HG02973 (cell line): ENCODE results near the gene SLC9A9.

Source experiments
- ATAC-seq: cut with Tn5 transposase; IDR thresholded peaks from one replicate; pipeline ENCODE4 v1.9.1; 2021; ENCODE audit warnings: moderate library complexity; ENCODE audit not compliant: unreplicated experiment

SLC9A9 gene

DNA sequence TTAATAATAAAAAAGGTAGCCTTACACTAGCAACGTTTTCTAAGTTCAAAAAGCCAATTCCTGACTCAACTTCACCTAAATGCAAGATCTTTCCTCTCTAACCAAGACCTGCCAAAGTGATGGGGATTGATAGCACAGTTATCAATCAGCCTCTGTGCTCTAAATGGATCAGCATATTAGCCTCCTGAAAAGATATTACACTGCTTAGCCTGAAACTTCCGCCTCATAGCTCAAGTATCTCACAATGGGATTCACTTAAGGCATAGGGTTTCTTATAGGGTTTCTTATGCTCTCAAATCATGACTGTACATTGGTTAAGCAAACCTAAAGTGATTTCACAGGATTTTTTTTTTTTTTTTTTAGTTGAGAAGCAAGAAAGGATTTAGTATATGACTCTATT lies 436 bp upstream of the SLC9A9 start:
- ATAC-seq: no peak

DNA sequence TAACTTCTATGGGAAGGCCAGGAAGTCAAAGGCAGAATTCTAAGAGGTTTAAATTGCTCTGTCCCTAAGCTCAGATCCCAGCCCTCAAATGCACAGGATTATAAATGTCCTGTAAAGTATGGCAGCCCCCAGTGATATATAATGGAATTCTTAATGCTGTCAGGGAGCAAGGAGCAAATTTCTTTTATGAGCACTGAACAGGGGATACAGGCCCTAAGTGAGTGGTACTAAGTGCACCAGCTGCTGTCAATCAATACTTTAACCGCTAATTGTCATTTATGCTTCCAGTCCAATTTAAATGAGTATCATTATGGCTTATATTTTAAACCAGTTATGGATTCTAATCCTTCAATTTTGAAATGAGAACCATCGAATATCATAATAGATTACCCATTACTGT lies 4.7 kb downstream of the SLC9A9 start:
- no peak for ATAC-seq

DNA sequence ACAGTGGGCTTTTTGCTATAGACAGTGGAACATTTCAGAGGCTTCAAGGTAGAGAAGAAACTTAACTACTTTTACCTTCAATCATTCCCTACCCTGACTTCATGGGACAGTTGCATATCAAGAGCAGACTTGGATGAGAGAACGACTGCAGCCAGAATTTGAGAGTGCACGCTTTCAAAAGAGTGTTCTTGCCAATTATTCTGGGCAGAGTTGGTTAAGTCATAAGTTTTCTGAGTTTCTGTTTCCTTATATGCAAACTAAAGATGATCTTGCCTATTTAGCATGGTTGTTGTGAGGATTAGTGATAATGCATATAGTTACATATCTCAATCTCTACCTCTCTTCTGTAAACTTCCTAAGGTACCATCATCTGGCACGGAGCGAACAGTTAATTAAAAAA lies 7.6 kb downstream of the SLC9A9 start:
- no peak for ATAC-seq

DNA sequence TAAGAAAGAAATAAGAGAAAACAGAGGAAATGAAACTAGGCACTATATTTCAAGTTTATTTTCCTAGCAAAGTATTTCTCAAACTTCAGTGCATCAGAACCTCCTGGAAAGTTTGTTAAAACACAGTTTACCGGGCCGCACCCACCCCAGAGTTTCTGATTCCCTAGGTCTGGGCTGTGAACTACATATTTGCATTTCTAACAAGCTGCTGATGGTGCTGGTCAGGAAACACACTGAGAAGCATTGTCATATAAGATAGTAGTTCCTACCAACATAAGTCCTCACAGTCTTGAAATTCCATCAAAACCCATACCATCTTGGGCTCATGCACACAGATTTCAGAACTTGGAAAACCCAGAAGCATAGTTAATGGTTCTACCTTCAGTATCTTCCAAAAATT lies 8.3 kb downstream of the SLC9A9 start:
- no peak for ATAC-seq

DNA sequence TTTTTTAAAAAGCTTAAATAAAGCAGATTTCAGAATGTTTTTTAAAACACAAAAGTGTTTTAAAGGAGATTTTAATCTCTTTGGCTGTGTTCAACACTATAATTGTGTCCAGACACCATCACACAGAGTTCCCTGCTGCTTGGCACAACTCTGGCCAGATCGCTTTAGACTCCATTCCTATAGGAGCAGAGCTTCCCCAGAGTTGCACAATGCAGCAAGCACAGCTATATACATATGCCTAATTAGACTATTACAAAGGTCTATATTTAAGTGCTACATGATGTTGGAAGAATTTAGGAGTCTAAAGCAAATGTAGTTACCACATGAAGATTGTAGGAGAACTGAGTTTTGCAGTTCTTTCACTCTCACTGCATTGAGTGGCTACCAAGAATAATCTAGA lies 11.2 kb downstream of the SLC9A9 start:
- no peak for ATAC-seq

DNA sequence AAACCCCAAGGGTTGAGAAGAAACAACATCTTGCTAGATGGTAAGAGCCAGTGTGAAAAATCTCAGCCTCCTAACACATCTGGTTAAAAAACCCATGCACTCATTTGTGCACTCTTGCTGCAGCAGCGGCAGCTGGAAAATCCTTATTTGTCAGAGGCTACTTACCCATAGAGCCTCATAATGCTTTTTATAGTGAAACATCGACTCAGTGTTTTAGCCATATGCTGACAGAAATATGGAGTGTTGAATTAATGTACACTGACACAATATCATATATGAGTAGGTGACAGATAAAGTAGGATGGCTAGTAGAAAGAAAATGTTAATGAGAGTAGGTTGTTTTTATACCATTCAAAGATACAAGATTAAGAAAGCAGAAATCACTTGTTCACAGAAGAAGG lies 13.0 kb downstream of the SLC9A9 start:
- no peak for ATAC-seq

DNA sequence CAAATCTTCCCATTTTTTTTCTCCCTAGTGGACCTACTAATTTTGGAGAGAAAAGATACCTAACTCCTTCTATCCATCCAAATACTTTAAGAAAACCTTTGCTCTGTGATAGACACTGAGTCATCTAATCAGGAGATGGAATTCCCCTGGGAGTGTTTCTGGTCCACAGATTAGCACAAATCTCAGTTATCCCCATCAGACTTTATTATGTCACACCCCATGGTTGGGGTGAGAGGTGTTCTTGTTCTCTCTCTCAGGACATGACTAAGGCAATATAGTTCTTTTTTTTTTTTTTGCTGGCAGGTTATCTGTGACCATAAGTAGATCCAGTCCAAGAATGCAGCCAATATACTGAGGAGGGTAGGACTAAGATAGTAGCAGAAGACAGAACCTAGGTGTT lies 15.8 kb downstream of the SLC9A9 start:
- ATAC-seq: peak; percentile 59

DNA sequence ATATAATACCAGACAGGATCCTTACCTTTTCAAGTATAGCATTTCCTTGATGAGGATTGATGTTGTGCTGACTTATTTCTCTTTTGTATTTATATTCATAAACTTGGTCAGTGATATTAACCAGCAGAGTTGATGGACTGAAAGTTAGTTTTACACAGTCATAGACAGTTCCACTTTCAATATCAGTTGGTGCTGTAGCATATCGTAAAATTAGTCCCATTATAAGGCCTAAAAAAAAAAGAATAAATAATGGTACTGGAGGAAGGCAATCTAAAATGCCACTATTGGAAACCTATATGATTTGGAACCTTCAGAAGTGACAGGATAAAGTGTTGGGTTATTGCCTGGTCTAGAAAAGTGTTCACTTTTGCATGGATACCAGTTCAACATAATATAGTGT lies 16.3 kb downstream of the SLC9A9 start:
- ATAC-seq: peak; percentile 80

DNA sequence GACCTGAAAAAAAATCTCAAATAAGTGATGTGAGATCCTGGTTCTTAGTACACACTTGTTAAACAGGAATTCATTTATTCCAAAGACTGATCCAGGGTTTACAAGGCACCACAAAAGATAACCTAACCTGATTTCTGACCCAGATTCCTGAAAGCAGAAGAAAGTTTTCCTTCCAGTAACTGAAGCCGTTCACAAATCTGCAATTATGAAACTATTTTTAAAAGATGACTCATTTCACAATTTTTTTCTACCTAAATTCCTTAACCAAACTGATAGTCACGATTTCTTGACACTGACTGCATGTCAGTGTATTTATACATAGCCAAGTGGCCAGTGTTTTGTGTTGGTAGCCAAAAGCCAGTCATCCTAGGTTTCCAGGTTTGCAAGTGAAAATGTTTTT lies 17.1 kb downstream of the SLC9A9 start:
- peak; percentile 45 for ATAC-seq

DNA sequence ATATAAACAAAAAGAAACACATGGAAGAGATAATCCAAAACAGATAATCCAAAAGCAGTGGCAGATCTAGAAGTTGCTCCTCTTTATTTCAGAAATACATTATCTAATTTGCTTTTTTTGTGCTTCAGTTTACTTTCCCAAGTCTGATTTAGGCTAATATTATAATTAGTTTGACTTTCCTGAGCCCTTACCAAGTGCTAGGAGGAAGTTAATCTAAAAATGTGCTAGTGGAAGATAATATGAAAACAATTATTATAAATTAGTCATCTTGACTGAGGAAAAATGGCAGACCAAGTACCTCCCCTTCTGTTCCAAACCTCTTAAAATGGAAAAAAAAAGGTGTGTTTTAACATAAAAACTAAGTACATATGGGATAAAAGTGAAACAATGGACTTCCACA lies 17.5 kb downstream of the SLC9A9 start:
- ATAC-seq: no peak

DNA sequence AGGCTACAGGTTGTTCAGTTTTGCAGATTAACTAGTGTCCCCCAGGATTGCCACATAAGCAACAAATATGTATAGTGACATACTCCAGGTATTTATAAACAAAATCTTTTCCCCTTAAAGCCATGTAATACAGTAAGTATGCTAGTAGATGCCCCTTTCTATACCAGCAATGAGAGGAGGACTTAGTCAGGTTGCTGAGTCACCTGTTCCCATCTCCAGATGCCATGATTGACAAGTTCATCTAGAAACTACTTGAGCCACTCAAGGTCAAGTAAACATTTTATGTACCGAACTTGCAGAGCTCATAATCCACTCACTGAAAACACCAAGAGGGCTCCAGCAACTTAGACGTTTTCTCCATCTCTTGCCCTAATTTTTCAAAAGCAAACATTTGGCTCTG lies 18.2 kb downstream of the SLC9A9 start:
- ATAC-seq: no peak

DNA sequence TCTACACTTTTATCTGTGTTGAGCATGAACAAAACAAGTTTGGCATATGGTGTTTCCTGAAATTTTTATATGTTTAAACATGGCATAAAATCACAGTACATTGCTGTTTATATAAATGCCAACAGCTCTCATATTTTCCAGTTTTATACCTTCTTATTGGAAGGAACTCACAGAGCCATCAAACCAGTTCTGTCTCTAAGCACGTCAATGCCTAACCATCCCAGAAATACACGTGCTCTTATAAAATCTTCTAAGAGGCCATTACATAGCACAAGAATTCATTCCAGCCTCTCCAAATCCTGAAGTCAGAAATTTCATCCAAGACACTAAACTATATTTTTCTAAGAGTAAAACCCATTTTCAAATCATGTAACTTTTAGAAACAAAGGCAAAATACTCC lies 20.8 kb downstream of the SLC9A9 start:
- no peak for ATAC-seq

DNA sequence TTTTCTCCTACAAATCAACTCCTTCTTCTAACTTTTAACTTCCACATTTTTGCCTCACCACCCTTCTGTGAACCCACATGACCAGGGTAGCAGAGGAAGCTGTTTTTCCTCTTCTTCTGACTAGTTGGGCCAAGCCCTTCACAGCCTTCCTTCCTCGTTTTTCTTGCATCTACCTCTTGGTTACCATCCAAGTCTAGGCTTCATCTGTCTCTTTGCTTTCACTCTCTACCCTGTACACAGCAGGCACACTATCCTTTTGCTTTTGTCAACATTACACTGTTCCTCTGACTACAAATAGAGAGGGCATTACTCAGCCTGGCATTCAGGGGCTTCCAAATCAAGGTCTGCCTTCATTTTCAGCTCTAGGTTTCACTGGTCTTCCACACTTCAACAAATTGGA lies 22.0 kb downstream of the SLC9A9 start:
- ATAC-seq: no peak

DNA sequence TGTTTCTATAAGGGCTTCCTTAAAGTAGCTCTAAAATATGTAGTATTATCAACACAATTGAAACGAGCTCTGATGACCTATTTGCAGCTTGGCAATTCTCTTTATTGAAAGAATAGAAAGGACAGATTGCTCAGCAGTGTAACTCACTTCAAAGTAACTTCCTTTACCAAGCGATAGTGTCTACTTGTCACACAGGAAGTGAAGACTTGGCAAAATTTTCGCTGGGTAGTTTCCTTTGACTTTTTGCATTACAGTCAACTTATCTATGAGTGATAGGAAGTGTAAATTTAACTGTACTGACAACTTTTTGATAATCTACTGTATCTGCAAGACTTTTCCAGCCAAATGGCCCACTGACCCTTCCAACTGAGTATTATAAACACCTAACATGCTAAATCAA lies 22.8 kb downstream of the SLC9A9 start:
- peak; percentile 72 for ATAC-seq

DNA sequence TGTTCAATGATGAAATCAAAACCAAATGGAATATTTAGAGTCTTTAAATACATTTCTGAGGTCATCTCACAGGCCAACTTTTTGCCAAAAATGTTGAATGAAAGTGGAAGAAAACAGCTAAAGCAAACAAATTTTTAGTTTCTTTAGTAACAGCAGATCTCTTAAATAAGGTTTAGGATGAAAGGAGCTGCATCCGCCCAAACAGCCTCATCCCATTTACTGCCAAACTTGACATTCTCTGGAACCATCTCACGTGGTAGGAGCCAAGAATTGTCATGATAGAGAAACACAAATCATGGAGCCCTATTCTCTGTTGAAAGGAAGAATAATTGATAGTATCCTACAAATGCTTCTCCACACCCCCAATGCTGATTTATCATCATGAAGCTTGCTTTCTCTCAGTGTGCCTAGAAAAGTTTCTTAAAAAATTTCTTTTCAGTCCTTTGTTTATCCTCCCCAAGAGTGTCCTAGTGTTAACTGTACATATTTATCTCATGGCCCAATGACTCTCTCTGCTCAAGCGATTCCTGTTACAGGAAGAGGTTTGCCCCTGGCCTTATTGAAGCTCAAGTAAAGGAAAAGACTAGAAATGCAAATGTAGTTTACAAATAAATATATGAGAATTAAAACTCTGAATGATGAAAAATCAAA lies 23.4 kb downstream of the SLC9A9 start:
- no peak for ATAC-seq

DNA sequence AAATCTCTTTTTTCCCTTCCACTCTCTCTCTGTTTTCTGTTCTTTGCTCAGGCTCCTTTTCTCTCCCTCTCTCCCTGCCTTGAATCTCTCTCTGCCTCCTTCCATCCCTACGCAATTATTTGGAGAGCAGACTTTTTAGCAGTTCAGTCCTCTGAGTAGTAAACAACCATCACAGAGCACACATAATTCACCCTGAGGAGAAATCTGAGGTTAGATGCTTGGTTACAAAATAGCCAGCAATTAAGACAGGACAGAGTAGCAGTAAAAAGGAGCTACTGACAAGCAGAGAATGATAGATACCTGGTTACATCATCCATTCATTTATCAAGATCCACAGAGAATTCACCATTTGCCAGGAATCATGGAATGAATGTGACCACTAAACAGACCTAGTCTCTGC lies 25.5 kb downstream of the SLC9A9 start:
- ATAC-seq: no peak

DNA sequence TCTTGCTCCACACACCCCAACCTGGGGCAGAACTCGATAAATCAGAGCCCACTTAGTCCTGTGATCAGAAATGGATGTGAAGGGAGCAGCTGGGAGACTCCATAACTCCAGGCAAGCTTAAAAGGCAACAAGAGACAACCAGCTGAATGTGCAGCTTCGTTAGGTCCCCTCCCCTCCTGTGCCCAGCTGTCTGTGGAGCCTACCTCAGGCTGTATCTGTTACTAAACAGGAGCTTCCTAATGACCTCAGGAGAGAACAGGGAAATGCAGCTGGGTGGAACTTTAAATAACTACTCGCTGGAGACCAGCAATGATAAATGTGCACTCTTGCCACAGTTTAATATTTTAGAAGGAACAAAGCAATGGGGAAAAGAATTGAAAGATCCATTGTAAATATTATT lies 25.9 kb downstream of the SLC9A9 start:
- ATAC-seq: no peak

DNA sequence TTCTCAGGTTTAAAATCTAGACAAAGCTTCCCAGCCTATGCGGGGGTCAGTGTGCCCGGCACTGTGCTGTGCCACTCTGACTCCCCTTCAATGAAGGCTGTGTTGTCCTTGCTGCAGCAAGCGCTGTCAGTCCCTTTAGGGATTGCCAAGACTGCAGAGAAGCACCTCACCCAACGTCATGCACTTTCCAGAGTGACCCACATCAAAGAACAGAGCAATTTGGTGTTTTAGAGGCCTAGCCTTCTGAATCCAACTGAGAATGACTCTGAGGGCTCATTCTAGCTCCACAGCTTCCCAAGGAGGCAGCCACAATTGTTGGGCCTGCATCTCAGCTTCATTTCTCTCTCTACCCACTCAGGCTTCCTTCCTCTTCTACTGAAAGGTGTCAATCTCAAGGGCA lies 26.4 kb downstream of the SLC9A9 start:
- ATAC-seq: no peak

DNA sequence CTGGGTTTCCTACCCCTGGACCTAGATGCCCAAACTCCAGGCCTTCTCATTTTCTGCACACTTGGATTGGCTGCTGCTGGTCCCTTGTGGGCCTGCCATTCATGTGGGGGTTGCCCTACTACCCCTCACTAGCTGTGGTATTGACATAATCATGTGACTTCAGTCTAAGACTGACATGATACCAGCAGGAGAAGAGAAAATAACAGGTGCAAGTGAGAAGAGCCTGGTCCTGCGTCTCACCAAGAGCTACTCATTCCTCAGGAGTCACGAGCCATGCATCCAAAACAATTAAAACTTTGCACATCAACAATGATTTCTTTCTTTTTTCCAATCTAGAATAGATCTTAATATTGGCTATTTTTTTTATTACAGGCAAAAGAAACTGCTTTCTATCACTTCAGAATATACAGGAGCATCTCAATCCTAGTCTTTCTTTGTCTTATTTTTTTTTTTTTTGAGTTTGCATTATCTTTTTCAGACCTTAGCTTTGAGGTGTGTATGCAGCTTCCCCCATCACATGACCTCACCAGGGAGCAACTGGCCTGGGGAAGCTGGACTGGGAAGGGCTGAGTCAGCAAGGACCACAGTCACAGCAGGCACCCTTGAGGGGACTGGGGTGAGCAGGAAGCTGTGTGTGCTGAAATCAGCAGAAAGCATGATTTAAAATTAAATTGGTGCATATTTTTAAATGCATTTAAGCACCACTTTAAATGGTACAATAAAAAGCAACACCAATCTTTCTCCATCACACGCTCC lies 27.6 kb downstream of the SLC9A9 start:
- no peak for ATAC-seq

DNA sequence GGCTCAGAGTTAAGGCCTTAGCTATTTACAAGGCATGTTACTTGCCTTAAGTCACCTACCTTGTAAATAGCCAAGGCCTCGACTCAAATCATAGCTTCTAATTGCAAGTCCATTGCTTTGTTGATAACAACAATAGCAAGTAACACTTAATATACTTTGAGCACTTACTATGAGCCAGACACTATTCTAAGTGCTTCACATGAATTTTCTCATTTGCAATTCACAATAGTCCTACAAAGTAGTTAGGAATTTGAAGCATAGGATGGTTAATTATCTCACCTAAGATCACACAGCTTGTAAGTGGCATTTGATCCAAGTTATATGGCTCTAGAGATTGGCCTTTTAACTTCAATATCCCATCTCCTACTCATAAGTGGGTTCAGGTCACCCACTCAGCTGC lies 28.4 kb downstream of the SLC9A9 start:
- ATAC-seq: no peak

DNA sequence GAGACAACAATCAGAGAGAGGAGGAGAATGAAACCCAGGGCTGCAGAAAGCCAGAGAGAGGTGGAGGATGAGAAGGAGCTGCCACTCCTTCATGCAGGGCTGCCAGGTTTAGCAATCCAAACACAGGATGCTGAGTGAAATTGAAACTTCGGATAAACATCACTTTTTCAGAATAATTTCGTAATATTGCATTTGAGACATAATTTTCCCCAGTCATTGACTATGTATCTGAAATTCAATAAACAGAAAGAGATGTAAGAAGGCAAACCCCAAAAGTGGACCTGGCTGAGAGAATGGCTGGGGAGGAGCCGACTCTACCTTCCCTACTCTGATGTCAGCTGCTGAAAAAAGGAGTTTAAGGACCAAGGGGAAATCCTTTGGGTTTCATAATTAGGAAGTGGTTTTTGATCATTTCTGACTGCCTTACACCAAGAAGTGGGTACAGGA lies 33.8 kb downstream of the SLC9A9 start:
- ATAC-seq: peak; percentile 53

DNA sequence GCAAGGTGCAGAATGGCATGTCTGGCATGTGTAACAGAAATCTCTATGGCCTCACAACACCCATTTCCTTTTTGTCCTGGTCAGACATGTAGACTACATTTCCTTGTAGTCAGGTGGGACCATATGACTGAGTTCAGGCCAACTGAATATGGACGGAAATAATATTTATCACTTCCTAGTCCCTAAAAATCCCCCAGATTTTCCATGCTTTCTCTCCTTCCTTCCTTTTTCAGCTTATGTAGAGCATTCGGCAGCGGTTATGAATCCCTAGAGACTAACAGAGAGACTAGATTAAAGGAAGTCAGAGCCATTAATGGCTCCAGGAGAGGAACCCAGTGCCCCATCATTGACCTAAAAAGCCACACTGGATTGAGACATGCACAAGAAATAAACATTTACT lies 35.8 kb downstream of the SLC9A9 start:
- ATAC-seq: no peak

DNA sequence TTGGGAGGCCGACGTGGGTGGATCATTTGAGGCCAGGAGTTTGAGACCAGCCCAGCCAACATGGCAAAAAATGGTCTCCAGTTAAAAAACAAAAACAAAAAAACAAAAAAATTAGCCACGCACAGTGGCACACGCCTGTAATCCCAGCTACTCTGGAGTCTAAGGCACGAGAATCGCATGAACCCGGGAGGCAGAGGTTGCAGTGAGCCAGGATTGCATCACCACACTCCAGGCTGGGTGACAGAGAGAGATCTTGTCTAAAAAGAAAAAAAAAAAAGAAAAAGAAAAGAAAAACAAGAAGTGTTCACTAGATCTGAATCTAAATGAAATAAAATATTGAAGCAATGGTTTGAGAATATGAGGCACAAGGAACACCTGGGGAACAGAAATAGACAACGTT lies 36.7 kb downstream of the SLC9A9 start:
- ATAC-seq: no peak
